Calu3 (cell line): ENCODE data around the gene LRTM2. TPM values are rescaled to one million over a fixed set of nuclear protein-coding genes. Genes with fewer than 3 reads are reported as not detected.

Experiments used
- BruUV-seq: library from RNA; stranded (reverse); fragments of 400-500 nt; replicated peaks from 2 replicates; lab custom pipeline; 2021; lab: Mats Ljungman, UMichigan
- CTCF ChIA-PET: fragments of 300-600 bp; sonication (Branson Sonifier 250); formaldehyde crosslinking; loops from one replicate; lab custom pipeline; 2022; ENCODE audit warnings: antibody characterized with exemption; lab: Charles Lee
- DNase-seq: peaks from one replicate; pipeline ENCODE4 v3.0.0; 2022
- H3K27ac Mint-ChIP-seq: one replicate; pipeline ENCODE4 v1.8.0; 2022; ENCODE audit warnings: mixed read lengths; ENCODE audit not compliant: unreplicated experiment
- H3K27me3 Mint-ChIP-seq: one replicate; pipeline ENCODE4 v1.8.0; 2022; ENCODE audit warnings: mixed read lengths; ENCODE audit not compliant: unreplicated experiment
- H3K36me3 Mint-ChIP-seq: one replicate; pipeline ENCODE4 v1.8.0; 2022; ENCODE audit warnings: mild to moderate bottlenecking, moderate library complexity, mixed read lengths; ENCODE audit not compliant: insufficient read depth, unreplicated experiment
- H3K4me1 Mint-ChIP-seq: one replicate; pipeline ENCODE4 v1.8.0; 2022; ENCODE audit warnings: mild to moderate bottlenecking, low read depth, mixed read lengths; ENCODE audit not compliant: unreplicated experiment
- H3K4me3 Mint-ChIP-seq: one replicate; pipeline ENCODE4 v1.8.0; 2022; ENCODE audit warnings: mild to moderate bottlenecking, low read depth, moderate library complexity, mixed read lengths; ENCODE audit not compliant: unreplicated experiment
- H3K9me3 Mint-ChIP-seq: one replicate; pipeline ENCODE4 v1.8.0; 2022; ENCODE audit warnings: low read depth, mixed read lengths; ENCODE audit not compliant: unreplicated experiment
- CTCF ChIP-seq: fragments of 200-600 bp; IDR thresholded peaks from one replicate; pipeline ENCODE4 v1.8.0; 2022; ENCODE audit warnings: antibody characterized with exemption; ENCODE audit not compliant: unreplicated experiment
- intact Hi-C: fragments of 100-400 bp; cut with micrococcal nuclease; formaldehyde crosslinking; loops from one replicate; pipeline ENCODE4 v1.10.0; 2022; ENCODE audit not compliant: unreplicated experiment
- total RNA-seq: library from RNA; stranded (reverse); gene quantifications from 2 replicates; pipeline ENCODE4 v1.2.3, GENCODE V29; 2022

The LRTM2 gene
- total RNA-seq, 1 experiment from 2014 or later, result not detected

DNA sequence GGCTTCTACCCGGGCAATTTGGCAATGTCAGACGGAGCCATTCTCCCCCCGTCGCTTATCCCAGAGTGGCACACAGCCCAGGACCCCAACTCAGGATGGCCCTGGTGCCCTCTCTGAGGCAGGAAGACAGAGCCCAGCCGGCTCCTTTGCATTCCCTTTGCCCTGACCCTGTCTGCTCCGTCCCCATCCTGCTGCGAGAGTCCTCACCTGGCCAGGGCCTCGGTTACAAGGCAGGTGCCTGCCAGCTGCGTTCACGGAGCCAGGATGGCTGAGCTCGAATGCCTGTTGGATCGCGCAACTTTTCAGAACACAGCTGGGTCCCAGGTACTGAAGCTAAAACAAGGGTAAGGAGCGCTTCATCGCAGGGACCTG is 18.6 kb downstream of the LRTM2 start:
- no peaks in the 10 kb centered on the region for H3K36me3 Mint-ChIP-seq
- peaks cover 100% of the 10 kb centered on the region for H3K27me3 Mint-ChIP-seq
- no peak overlapping the region for H3K27ac Mint-ChIP-seq
- no peaks in the 10 kb centered on the region for H3K4me1 Mint-ChIP-seq
- no TSS peak for BruUV-seq
- CTCF ChIA-PET, result no interaction called here
- no peaks in the 10 kb centered on the region for H3K9me3 Mint-ChIP-seq
- TF ChIP-seq CTCF, result no peak
- intact Hi-C loops, result no loop called here
- no peak for DNase-seq
- H3K4me3 Mint-ChIP-seq, result no peak overlapping the region

DNA sequence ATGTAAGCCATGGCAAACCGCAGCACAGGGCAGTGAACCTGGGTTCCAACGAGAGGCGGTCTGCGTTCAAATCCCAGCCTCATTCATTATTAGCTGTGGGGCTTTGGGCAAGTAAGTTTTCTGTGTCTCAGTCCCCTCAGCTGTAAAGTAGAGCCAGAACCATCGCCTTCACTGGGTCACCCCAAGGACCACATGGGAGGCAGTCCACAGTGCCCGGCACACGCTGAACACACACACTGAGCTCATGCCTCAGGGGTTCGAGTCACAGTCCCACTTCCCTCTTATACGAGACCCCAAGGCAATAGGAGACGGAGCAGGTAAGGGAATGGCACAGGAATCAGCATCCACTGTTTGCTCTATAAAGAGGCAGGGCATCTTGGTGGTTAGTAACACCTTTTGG is 19.1 kb downstream of the LRTM2 start:
- Mint-ChIP-seq H3K9me3 (no peaks in the 10 kb centered on the region), H3K27me3 (peaks cover 100% of the 10 kb centered on the region), H3K4me3 (no peak overlapping the region), H3K27ac (no peak overlapping the region), H3K4me1 (no peaks in the 10 kb centered on the region), H3K36me3 (no peaks in the 10 kb centered on the region)
- CTCF ChIA-PET, result no interaction called here
- TF ChIP-seq CTCF, result no peak
- intact Hi-C loops, result no loop called here
- no TSS peak for BruUV-seq
- no peak for DNase-seq

GRCh38 chr12:1839956-1840951 is 19.9 kb downstream of the LRTM2 start:
- no peak overlapping the region for H3K4me3 Mint-ChIP-seq
- no peaks in the 10 kb centered on the region for H3K4me1 Mint-ChIP-seq
- DNase-seq, result no peak
- peaks cover 100% of the 10 kb centered on the region for H3K27me3 Mint-ChIP-seq
- H3K9me3 Mint-ChIP-seq, result no peaks in the 10 kb centered on the region
- CTCF ChIA-PET, result no interaction called here
- intact Hi-C loops, result no loop called here
- no peaks in the 10 kb centered on the region for H3K36me3 Mint-ChIP-seq
- H3K27ac Mint-ChIP-seq, result no peak overlapping the region
- TF ChIP-seq CTCF, result no peak
- BruUV-seq, result no TSS peak

GRCh38 chr12:1840981-1841425 is 20.6 kb downstream of the LRTM2 start:
- no peaks in the 10 kb centered on the region for H3K4me1 Mint-ChIP-seq
- no TSS peak for BruUV-seq
- no peak overlapping the region for H3K4me3 Mint-ChIP-seq
- DNase-seq, result no peak
- CTCF ChIA-PET, result interaction anchor here (1.4 kb wide), 1 partner anchor 16 kb away, joined by 3 read pairs; no protein-coding TSS in a partner anchor
- no peak for TF ChIP-seq CTCF
- intact Hi-C loops, result no loop called here
- H3K9me3 Mint-ChIP-seq, result no peaks in the 10 kb centered on the region
- peaks cover 100% of the 10 kb centered on the region for H3K27me3 Mint-ChIP-seq
- H3K27ac Mint-ChIP-seq, result no peak overlapping the region
- no peaks in the 10 kb centered on the region for H3K36me3 Mint-ChIP-seq
